ENCODE data around the gene KMT2A. TPM values are rescaled to one million over a fixed set of nuclear protein-coding genes. Genes with fewer than 3 reads are reported as not detected.

The KMT2A gene
- total RNA-seq, 4 donors from 2014 or later = 39.3 to 84.8 (median 51.9) TPM

DNA sequence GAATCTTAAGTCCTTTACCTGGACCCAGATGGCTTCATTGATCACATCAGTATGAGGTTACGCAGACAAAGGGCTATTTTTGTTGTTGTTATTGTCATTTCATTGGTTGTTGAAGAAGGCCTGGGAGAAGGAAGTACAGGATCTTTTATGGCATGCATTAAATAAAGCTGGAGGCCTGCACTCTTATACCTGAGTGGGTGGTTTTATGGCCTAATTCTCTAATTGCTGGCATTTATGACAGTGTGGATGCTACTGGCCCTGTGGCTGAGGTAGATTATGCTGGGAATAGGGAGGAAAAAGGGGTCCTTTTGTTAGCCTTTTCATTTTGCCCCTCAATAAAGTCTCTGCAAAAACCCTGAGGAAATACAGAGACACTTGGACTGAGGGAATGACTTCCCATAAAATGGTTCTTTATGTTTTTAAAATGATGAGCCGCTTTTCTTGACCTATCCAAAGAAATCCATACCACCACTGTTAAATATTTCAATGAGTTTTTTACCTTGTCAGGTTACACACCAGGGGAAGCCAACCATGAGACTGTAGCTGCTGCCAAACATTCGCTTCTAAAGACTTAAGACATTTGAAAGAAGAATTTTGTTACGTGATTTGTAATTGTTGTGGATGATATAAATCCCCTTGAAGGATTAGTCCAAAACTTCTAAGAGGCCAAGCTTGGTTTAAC, 6.8 kb downstream of the KMT2A start:
- ATAC-seq (ENCODE audit: low FRiP score) (no peak), DNase-seq (ENCODE audit: low spot score) (no peak)
- TF ChIP-seq, protein P1, sequence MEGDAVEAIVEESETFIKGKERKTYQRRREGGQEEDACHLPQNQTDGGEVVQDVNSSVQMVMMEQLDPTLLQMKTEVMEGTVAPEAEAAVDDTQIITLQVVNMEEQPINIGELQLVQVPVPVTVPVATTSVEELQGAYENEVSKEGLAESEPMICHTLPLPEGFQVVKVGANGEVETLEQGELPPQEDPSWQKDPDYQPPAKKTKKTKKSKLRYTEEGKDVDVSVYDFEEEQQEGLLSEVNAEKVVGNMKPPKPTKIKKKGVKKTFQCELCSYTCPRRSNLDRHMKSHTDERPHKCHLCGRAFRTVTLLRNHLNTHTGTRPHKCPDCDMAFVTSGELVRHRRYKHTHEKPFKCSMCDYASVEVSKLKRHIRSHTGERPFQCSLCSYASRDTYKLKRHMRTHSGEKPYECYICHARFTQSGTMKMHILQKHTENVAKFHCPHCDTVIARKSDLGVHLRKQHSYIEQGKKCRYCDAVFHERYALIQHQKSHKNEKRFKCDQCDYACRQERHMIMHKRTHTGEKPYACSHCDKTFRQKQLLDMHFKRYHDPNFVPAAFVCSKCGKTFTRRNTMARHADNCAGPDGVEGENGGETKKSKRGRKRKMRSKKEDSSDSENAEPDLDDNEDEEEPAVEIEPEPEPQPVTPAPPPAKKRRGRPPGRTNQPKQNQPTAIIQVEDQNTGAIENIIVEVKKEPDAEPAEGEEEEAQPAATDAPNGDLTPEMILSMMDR (IDR thresholded peaks at IDR 0.05) = no peak

DNA sequence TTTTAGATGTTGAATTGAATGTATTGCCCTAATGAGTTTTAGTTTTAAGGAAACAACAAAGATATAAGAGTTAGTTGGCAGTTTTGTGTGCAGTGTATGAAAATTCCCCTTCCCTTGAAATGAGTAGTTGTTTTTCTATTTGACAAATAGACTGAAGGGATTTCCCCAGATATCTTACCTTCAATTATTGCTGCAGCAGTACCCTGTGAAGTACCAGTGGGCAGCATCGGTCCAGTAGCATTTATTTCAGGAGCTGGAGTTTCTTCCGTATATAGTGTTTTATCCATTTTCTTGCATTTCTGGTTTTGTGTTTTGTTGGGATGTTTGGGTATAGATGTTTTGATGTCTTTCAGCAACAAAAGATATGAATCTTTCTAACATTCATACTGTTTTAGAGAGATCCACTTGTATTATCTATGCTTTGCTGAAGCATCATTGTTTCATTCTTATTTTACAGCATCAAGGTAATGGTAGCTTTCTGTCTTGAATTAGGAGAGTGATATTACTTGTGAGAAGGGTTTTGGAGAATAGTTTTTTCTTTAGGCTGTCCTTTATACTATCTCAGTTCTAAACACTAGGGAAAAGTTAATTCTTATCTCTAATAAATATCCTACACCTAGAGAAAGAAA, 7.4 kb downstream of the KMT2A start:
- TF ChIP-seq, protein P1 (IDR thresholded peaks at IDR 0.05) = no peak
- ATAC-seq (ENCODE audit: low FRiP score) (no peak), DNase-seq (ENCODE audit: low spot score) (no peak)

DNA sequence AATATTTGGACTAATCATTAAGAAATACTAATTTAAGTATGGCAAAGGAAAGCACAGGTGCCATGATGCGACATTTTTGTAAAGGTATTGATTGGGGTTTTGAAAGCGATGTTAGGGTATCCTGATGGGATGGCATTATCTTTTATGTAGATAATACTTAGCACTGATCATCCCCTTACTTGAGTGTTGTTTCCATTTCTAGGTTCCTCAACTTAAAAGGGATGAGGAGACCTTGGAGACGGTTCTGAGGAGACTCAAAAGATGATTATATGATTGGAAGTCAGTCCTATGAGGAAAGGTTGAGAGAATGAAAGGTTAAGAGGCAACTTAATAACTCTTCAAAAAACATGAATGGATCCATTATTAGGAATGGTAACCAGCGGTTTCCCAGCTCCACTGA, 11.1 kb downstream of the KMT2A start:
- TF ChIP-seq, protein P1 (IDR thresholded peaks at IDR 0.05) = no peak
- DNase-seq (ENCODE audit: low spot score) (no peak), ATAC-seq (ENCODE audit: low FRiP score) (no peak)

DNA sequence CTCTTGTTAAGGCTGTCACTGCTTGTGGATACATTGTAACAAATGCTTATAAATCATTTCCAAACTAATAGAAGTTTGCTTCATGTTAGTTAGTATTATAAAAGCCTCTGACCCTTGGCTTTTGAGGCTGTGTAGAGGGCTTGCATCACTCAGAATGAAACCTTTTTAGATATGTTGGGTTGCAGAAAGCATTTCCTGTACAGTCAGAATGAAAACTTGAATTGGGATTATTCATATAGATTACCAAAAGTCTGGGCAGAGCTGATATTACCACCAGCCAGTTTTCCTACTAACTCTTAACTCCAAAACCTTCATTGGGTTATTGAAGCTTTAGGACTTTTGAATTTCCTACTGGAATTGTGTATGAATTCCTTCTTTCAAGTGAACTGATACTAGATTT, 12.0 kb downstream of the KMT2A start:
- ATAC-seq (ENCODE audit: low FRiP score) (no peak), DNase-seq (ENCODE audit: low spot score) (no peak)
- TF ChIP-seq, protein P1 (IDR thresholded peaks at IDR 0.05) = no peak

DNA sequence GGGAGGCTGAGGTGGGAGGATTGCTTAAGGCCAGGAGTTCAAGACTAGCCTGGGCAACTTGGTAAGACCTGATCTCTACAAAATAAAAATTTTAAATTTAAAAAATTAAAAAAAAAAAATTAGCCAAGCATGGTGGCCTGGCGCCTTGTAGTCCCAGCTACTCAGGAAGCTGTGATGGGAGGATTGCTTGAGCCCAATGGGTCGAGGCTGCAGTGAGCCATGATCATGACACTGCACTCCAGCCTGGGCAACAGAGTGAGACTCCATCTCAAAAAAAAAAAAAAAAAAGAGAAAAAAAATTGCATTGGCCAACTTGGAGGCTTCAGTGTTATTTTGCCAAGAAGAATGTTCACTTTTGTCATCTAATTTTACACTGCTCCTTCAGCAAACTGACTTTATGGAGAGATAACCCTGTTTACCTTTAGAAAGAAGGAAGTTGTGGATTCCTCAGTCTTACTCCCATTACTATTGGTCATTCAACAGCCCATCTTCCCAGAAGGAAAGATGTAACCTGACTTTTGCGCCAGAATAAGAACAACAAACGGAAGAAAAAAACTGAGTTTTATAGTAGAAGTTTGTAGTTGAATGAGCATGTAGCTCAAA, 13.1 kb downstream of the KMT2A start:
- DNase-seq (ENCODE audit: low spot score) = no peak
- no peak for ATAC-seq (ENCODE audit: low FRiP score)
- TF ChIP-seq, protein P1 (IDR thresholded peaks at IDR 0.05) = no peak

DNA sequence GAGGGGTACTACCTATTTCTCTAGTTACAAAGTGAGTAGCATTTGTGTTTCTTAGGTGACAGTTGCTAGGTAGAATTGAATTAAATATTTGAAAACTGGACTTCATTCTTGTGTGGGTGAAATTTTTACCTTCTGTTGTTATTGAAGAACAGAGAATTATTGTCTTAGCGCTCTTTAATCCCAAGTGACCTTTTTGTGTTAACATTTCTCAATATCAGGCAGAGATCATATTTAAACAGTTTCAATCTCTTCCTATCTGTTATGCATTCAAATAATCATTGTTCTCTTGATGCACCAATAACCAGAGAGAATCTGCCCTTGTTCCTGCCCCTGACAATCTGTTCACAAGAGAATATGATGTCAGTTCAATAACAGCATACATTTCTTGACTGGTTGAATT, 14.2 kb downstream of the KMT2A start:
- DNase-seq (ENCODE audit: low spot score) (no peak), ATAC-seq (ENCODE audit: low FRiP score) (no peak)
- TF ChIP-seq, protein P1 (IDR thresholded peaks at IDR 0.05) = no peak
